NK-92 (cell line): Measurements from ENCODE around the gene LASP1.
"Not testable (repeated sequence)": the region's sequence is repeated elsewhere in the genome, so short reads cannot be mapped to it uniquely, and the experiment has no call there.

Experiments used
- DNase-seq: peaks from one replicate; lab custom pipeline; 2025; ENCODE audit not compliant: unreplicated experiment; lab: John Stamatoyannopoulos, UW

Gene LASP1

GRCh38 chr17:38869526-38870258 lies at the start of gene LASP1:
LASP1 (plus strand) TSS chr17:38870058; CDS start chr17:38870190, 132 bp downstream.
- DNase-seq = no peak

GRCh38 chr17:38824899-38825761 lies 44.7 kb upstream of the LASP1 start, which contains the start of gene CWC25:
CWC25 (minus strand) TSS chr17:38825321; CDS start chr17:38825183, 138 bp downstream.
- DNase-seq = peak; percentile 57

- DNase-seq = no peak
These were observed 44.1 kb upstream of the LASP1 start for GRCh38 chr17:38825762-38826247.

- DNase-seq = no peak
These were observed 25.5 kb upstream of the LASP1 start for GRCh38 chr17:38844261-38844757.

- no peak for DNase-seq
These were observed 21.3 kb upstream of the LASP1 start for GRCh38 chr17:38848557-38848891.

GRCh38 chr17:38848939-38849605 lies 20.8 kb upstream of the LASP1 start:
- no peak for DNase-seq

- no peak for DNase-seq
These were observed 19.5 kb upstream of the LASP1 start for GRCh38 chr17:38850374-38850773.

GRCh38 chr17:38851434-38851833 lies 18.4 kb upstream of the LASP1 start:
- DNase-seq = no peak

GRCh38 chr17:38852771-38853291 lies 17.0 kb upstream of the LASP1 start:
- DNase-seq = no peak

- peak; percentile 60 for DNase-seq
These were observed 16.3 kb upstream of the LASP1 start, which contains the start of gene RPL23 for GRCh38 chr17:38853292-38854219. RPL23 (minus strand) TSS chr17:38853721; CDS start chr17:38853710, 11 bp downstream.

- not testable (repeated sequence) for DNase-seq
These were observed 14.7 kb upstream of the LASP1 start for GRCh38 chr17:38855101-38855714.

- DNase-seq = no peak
These were observed 12.6 kb upstream of the LASP1 start for GRCh38 chr17:38857271-38857670.

GRCh38 chr17:38861399-38861843 lies 8.4 kb upstream of the LASP1 start:
- no peak for DNase-seq

GRCh38 chr17:38864636-38865398 lies 5.0 kb upstream of the LASP1 start:
- no peak for DNase-seq

GRCh38 chr17:38867179-38867967 lies 2.5 kb upstream of the LASP1 start:
- DNase-seq = no peak

- no peak for DNase-seq
These were observed 1.7 kb upstream of the LASP1 start for GRCh38 chr17:38867968-38868816.
